GM12878 (cell line): Measurements from ENCODE around the gene SPI1. TPM values are rescaled to one million over a fixed set of nuclear protein-coding genes. Genes with fewer than 3 reads are reported as not detected.

Experiments
- ATAC-seq: fragments of 200-7000 bp; cut with Tn5 transposase; 3 replicates; pipeline ENCODE4 v1.9.1; 2020; ENCODE audit warnings: mild to moderate bottlenecking, moderate library complexity
- BruUV-seq: library from RNA; stranded (reverse); fragments of 400-500 nt; replicated peaks from 2 replicates; lab custom pipeline; 2021; lab: Mats Ljungman, UMichigan
- CTCF ChIA-PET: fragments of 300-600 bp; sonication (Branson Sonifier 250); formaldehyde crosslinking; extraction: SDS; loops from one replicate; lab custom pipeline; 2021; ENCODE audit warnings: inconsistent platforms; lab: Yijun Ruan, JAX
- POLR2A ChIA-PET: fragments of 350-600 bp; formaldehyde crosslinking; extraction: SDS; loops from one replicate; lab custom pipeline; 2021; ENCODE audit warnings: inconsistent platforms; lab: Charles Lee
- RAD21 ChIA-PET: fragments of 300-600 bp; sonication (Branson Sonifier 250); formaldehyde crosslinking; loops from one replicate; lab custom pipeline; 2023; ENCODE audit warnings: antibody characterized with exemption; ENCODE audit not compliant: unreplicated experiment; lab: Charles Lee
- SMC1A ChIA-PET: fragments of 300-600 bp; sonication (Branson Sonifier 250); formaldehyde crosslinking; loops from one replicate; lab custom pipeline; 2023; ENCODE audit not compliant: unreplicated experiment, uncharacterized antibody; lab: Charles Lee
- DNase-seq: peaks from one replicate; pipeline ENCODE4 v3.0.0-alpha.2; 2011; ENCODE audit warnings: low read depth, low spot score
- FAIRE-seq: peaks from 3 replicates; lab custom pipeline; 2011; peaks lifted over from hg19 to GRCh38; lab: Jason Lieb, UNC
- H2AFZ ChIP-seq: 2 replicates; pipeline ENCODE4 v1.6.0; 2011; ENCODE audit warnings: low read depth, low read length, control low read depth; ENCODE audit not compliant: control insufficient read depth
- H3K27ac ChIP-seq: 2 replicates; pipeline ENCODE4 v1.5.1; 2011; ENCODE audit warnings: control low read depth; ENCODE audit not compliant: control insufficient read depth, insufficient read depth
- H3K27me3 ChIP-seq, 2 experiments: replicated peaks in 1 of 2; 2 replicates each; pipeline versions ENCODE4 v1.6.0 to v1.6.1; 2011; ENCODE audit warnings: low read length in 1 of 2; ENCODE audit not compliant: control insufficient read depth in 2 of 2, insufficient read depth in 2 of 2
- H3K36me3 ChIP-seq, 2 experiments: 2 replicates each; pipeline ENCODE4 v1.5.1; 2011; ENCODE audit warnings: low read length in 1 of 2; ENCODE audit not compliant: control insufficient read depth in 2 of 2, insufficient read depth in 2 of 2
- H3K4me1 ChIP-seq: 2 replicates; pipeline ENCODE4 v1.6.1; 2011; ENCODE audit warnings: mild to moderate bottlenecking, low read length, moderate library complexity, mixed read lengths; ENCODE audit not compliant: control insufficient read depth, insufficient read depth
- H3K4me2 ChIP-seq: 2 replicates; pipeline ENCODE4 v1.6.0; 2011; ENCODE audit warnings: control low read depth; ENCODE audit not compliant: control insufficient read depth, insufficient read depth
- H3K4me3 ChIP-seq: fragments of 200-600 bp; sonication (generic); 2 replicates; pipeline ENCODE4 v1.5.1; 2016
- H3K79me2 ChIP-seq: 2 replicates; pipeline ENCODE4 v1.6.0; 2011; ENCODE audit warnings: low read length; ENCODE audit not compliant: control insufficient read depth, insufficient read depth
- H3K9ac ChIP-seq: 2 replicates; pipeline ENCODE4 v1.8.0; 2011; ENCODE audit warnings: low read length, control low read depth, mixed read lengths; ENCODE audit not compliant: control insufficient read depth, insufficient read depth
- H3K9me3 ChIP-seq: replicated peaks from 3 replicates; pipeline ENCODE4 v1.5.1; 2011; ENCODE audit warnings: mild to moderate bottlenecking, low read length; ENCODE audit not compliant: control insufficient read depth, insufficient read depth
- H4K20me1 ChIP-seq: 2 replicates; pipeline ENCODE4 v1.6.0; 2011; ENCODE audit not compliant: control insufficient read depth, insufficient read depth
- CHD2 ChIP-seq: IDR thresholded peaks from 2 replicates; pipeline ENCODE4 v1.6.1; 2011; ENCODE audit warnings: low read depth, low read length, improper control_type of control experiment, borderline replicate concordance
- EZH2 ChIP-seq: IDR thresholded peaks from 2 replicates; pipeline ENCODE4 v1.6.1; 2012; ENCODE audit warnings: low read depth, mild to moderate bottlenecking, control low read depth, inconsistent platforms, low read length, borderline replicate concordance; ENCODE audit not compliant: control insufficient read depth
- RFX5 ChIP-seq: IDR thresholded peaks from 2 replicates; pipeline ENCODE4 v1.6.1; 2011; ENCODE audit warnings: low read depth, low read length, improper control_type of control experiment
- USF1 ChIP-seq: IDR thresholded peaks from 2 replicates; pipeline ENCODE4 v1.6.1; 2011; ENCODE audit warnings: borderline replicate concordance, low read depth, mild to moderate bottlenecking, moderate library complexity, mixed read lengths, low read length; ENCODE audit not compliant: insufficient read depth; ENCODE audit errors: extremely low read length
- YY1 ChIP-seq: IDR thresholded peaks from 2 replicates; pipeline ENCODE4 v1.6.1; 2011; ENCODE audit warnings: low read depth, mild to moderate bottlenecking, low read length
- WGBS: methylation state at CpG from one replicate; pipeline ENCODE4 v1.1.6; 2016; ENCODE audit warnings: low lambda C conversion rate; ENCODE audit not compliant: insufficient replicate concordance, insufficient coverage; ENCODE audit errors: missing lambda C conversion rate; 5-methylcytosine and 5-hydroxymethylcytosine counted together
- in situ Hi-C: fragments of 300-500 bp; cut with MboI; formaldehyde crosslinking; loops from 9 replicates; pipeline ENCODE4 v1.14.3; 2018; ENCODE audit warnings: mixed read lengths
- intact Hi-C: fragments of 100-400 bp; cut with micrococcal nuclease; formaldehyde crosslinking; loops from one replicate; pipeline ENCODE4 v1.14.2; 2022; ENCODE audit not compliant: unreplicated experiment
- polyA plus RNA-seq, 11 experiments: library from polyadenylated mRNA; depleted of rRNA in 4 of 11; unstranded in 6 of 11; stranded (reverse) in 5 of 11; fragments of >200 nt; fragmentation: Nextera tagmentation in 4 of 11; fragmentation: Illumina TruSeq in 1 of 11; extraction: Ambion mirVana in 4 of 11; extraction: Trizol in 1 of 11; gene quantifications; 1 replicate in 1 of 11; 2 replicates in 10 of 11; pipeline versions ENCODE4 v1.2.1 to v1.2.3, GENCODE V29; 2011 to 2016; ENCODE audit warnings: inconsistent platforms in 2 of 11, missing spikeins in 2 of 11, low read depth in 1 of 11
- total RNA-seq, 4 experiments: library from RNA; depleted of rRNA in 3 of 4; stranded (reverse); fragments of >200 nt in 3 of 4; fragmentation: Illumina TruSeq in 1 of 4; extraction: Trizol in 1 of 4; gene quantifications; 2 replicates each; pipeline versions ENCODE4 v1.2.1 to v1.2.3, GENCODE V29; 2013 to 2021

The SPI1 gene
- total and polyA plus RNA-seq, 10 of the 15 experiments (the other 5 are each of a cell fraction or from before 2014, with no cell fraction given) = 0.05 to 31.1 (median 9.7) TPM

- ChIA-PET POLR2A (interaction anchor here (1.1 to 3.7 kb wide), 4 partner anchors 13 to 33 kb away, joined by 4 to 21 read pairs (median 10); partner anchors contain the start of gene SLC39A13), RAD21 (interaction anchor here (1.2 to 2.8 kb wide), 6 partner anchors 16 to 80 kb away, joined by 6 to 24 read pairs (median 16); partner anchors contain the start of gene SLC39A13), SMC1A (interaction anchor here (0.9 to 3.7 kb wide), 9 partner anchors 18 to 242 kb away, joined by 3 to 35 read pairs (median 15); partner anchors contain the start of gene SLC39A13)
- Histone ChIP-seq H3K4me2 (no peak overlapping the region), H3K79me2 (peaks cover 41% of the 10 kb centered on the region), H3K4me1 (peaks cover 21% of the 10 kb centered on the region), H3K27ac (no peak overlapping the region), H3K4me3 (no peak overlapping the region; the same call in 1 of the 2 replicates), H3K9ac (no peak overlapping the region; the same call in 1 of the 2 replicates), H3K9me3 (no peaks in the 10 kb centered on the region), H2AFZ (no peak overlapping the region), H4K20me1 (no peaks in the 10 kb centered on the region), H3K27me3 (no peaks in the 10 kb centered on the region)
- in situ Hi-C loops = no loop called here
- FAIRE-seq (no peak), DNase-seq (no peak), ATAC-seq (no peak)
- whole genome bisulfite sequencing = 91% methylated on average over 8 of the region's 8 CpGs
- TF ChIP-seq YY1 (no peak), RFX5 (no peak), EZH2 (no peak), CHD2 (no peak), USF1 (no peak)
- TF ChIP-seq, all 136 proteins: peak for 0
- CTCF ChIA-PET = interaction anchor here (0.9 to 8.6 kb wide), 12 partner anchors 11 to 116 kb away, joined by 3 to 161 read pairs (median 11); partner anchors contain the start of gene SLC39A13
- intact Hi-C loops = loop anchor here (5.0 to 10.0 kb wide), 3 partner anchors 77 to 480 kb away; partner anchors contain the start of gene FNBP4
- TSS peak; percentile 16 for BruUV-seq
- H3K36me3 ChIP-seq = peaks cover 2 to 5% of the 10 kb centered on the region in 2 experiments; a peak in 3 of 4 replicates
Observed at GRCh38 chr11:47375020-47375419, 3.3 kb downstream of the SPI1 start.
